Progenitor cell of endocrine pancreas (in vitro differentiated cells): ENCODE data around the gene FSIP2. TPM values are rescaled to one million over a fixed set of nuclear protein-coding genes. Genes with fewer than 3 reads are reported as not detected.
"Not testable (repeated sequence)": the region's sequence is repeated elsewhere in the genome, so short reads cannot be mapped to it uniquely, and the experiment has no call there.

Experiments
- DNase-seq: peaks from one replicate; pipeline ENCODE4 v3.0.0; 2021; ENCODE audit warnings: low spot score; ENCODE audit not compliant: unreplicated experiment
- H3K27ac Mint-ChIP-seq: 2 replicates; pipeline ENCODE4 v1.8.0; 2021; ENCODE audit warnings: mild to moderate bottlenecking, moderate library complexity, mixed read lengths
- H3K27me3 Mint-ChIP-seq: 2 replicates; pipeline ENCODE4 v1.8.0; 2021; ENCODE audit warnings: mixed read lengths
- H3K36me3 Mint-ChIP-seq: 2 replicates; pipeline ENCODE4 v1.8.0; 2022; ENCODE audit warnings: mixed read lengths; ENCODE audit not compliant: insufficient read depth
- H3K4me1 Mint-ChIP-seq: 2 replicates; pipeline ENCODE4 v1.8.0; 2021; ENCODE audit warnings: low read depth, mixed read lengths
- H3K4me3 Mint-ChIP-seq: 2 replicates; pipeline ENCODE4 v1.8.0; 2021; ENCODE audit warnings: low read depth, mild to moderate bottlenecking, moderate library complexity, mixed read lengths
- H3K9me3 Mint-ChIP-seq: 2 replicates; pipeline ENCODE4 v1.8.0; 2021; ENCODE audit warnings: low read depth, mixed read lengths
- CTCF ChIP-seq: fragments of 200-600 bp; sonication (generic); IDR thresholded peaks from one replicate; pipeline ENCODE4 v1.5.0; 2021; ENCODE audit warnings: antibody characterized with exemption, mild to moderate bottlenecking; ENCODE audit not compliant: unreplicated experiment
- total RNA-seq: library from RNA; stranded (reverse); gene quantifications from 2 replicates; pipeline ENCODE4 v1.2.1, GENCODE V29; 2021

The FSIP2 gene
- total RNA-seq, 1 donor from 2014 or later, result 19.4 TPM

GRCh38 chr2:185857691-185858090, 119.1 kb downstream of the FSIP2 start:
- Mint-ChIP-seq H3K27me3 (no peaks in the 10 kb centered on the region), H3K4me3 (no peak overlapping the region), H3K4me1 (peaks cover 6% of the 10 kb centered on the region), H3K9me3 (peaks cover 7% of the 10 kb centered on the region), H3K27ac (no peak overlapping the region), H3K36me3 (peaks cover 1% of the 10 kb centered on the region)
- no peak for DNase-seq
- no peak for TF ChIP-seq CTCF

GRCh38 chr2:185859506-185859905, 120.9 kb downstream of the FSIP2 start:
- peaks cover 9% of the 10 kb centered on the region for H3K9me3 Mint-ChIP-seq
- H3K27ac Mint-ChIP-seq, result no peak overlapping the region
- H3K27me3 Mint-ChIP-seq, result no peaks in the 10 kb centered on the region
- no peak for TF ChIP-seq CTCF
- no peak for DNase-seq
- no peaks in the 10 kb centered on the region for H3K36me3 Mint-ChIP-seq
- H3K4me1 Mint-ChIP-seq, result peaks cover 8% of the 10 kb centered on the region
- H3K4me3 Mint-ChIP-seq, result no peak overlapping the region

GRCh38 chr2:185860321-185860720, 121.7 kb downstream of the FSIP2 start:
- Mint-ChIP-seq H3K4me3 (no peak overlapping the region), H3K27ac (no peak overlapping the region), H3K27me3 (no peaks in the 10 kb centered on the region), H3K9me3 (peaks cover 4% of the 10 kb centered on the region), H3K36me3 (no peaks in the 10 kb centered on the region), H3K4me1 (peaks cover 2% of the 10 kb centered on the region)
- no peak for DNase-seq
- no peak for TF ChIP-seq CTCF

DNA sequence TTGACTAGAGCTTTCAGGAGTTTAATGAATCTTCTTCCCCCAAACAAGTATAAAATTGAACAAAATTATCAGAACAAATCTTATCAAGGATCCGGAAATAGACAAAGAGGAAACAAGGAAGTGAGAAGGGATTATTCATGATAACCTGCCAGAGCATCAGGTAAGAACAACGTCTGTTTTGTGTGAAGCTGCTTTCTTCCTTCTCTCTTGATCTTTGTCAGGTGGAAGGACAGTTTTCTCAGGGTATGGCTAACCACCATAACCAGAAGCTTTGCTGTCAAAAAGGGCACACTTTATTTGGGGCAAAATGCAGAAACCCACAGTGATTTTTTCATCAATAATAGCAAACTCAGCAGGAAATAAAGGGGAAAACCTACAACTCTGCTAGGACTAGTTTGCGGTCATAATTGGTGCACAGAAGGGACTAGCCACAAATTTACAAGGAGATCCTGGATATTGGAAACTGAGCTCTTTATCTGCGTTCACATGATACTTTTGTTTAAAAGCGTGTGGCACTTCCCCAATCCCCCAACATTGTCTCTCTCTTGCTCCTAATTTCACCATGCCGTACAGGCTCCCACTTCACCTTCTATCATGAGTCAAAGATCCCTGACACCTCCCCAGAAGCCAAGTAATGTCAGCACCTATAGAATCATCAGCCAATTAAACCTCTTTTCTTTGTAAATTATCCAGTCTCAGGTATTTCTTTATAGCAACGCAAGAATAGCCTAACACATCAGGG, 124.2 kb downstream of the FSIP2 start:
- Mint-ChIP-seq H3K36me3 (no peaks in the 10 kb centered on the region), H3K9me3 (peaks cover 4% of the 10 kb centered on the region), H3K4me1 (peaks cover 2% of the 10 kb centered on the region), H3K27me3 (no peaks in the 10 kb centered on the region), H3K4me3 (peak overlapping the region; percentile 27), H3K27ac (no peak overlapping the region)
- no peak for DNase-seq
- no peak for TF ChIP-seq CTCF

DNA sequence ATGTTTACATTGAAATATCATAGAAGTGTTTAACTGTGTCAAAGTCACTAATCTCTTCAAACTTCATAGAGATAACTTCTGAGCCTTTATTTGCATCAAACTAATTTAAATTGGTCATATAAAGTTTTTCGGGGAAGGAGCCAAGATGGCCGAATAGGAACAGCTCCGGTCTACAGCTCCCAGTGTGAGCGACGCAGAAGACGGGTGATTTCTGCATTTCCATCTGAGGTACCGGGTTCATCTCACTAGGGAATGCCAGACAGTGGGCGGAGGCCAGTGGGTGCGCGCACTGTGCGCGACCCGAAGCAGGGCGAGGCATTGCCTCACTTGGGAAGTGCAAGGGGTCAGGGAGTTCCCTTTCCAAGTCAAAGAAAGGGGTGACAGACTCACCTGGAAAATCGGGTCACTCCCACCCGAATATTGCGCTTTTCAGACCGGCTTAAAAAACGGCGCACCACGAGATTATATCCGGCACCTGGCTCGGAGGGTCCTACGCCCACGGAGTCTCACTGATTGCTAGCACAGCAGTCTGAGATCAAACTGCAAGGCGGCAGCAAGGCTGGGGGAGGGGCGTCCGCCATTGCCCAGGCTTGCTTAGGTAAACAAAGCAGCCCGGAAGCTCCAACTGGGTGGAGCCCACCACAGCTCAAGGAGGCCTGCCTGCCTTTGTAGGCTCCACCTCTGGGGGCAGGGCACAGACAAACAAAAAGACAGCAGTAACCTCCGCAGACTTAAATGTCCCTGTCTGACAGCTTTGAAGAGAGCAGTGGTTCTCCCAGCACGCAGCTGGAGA, 126.1 kb downstream of the FSIP2 start:
- H3K9me3 Mint-ChIP-seq, H3K4me1 Mint-ChIP-seq, DNase-seq, H3K27me3 Mint-ChIP-seq, H3K36me3 Mint-ChIP-seq: not testable (repeated sequence)
- H3K27ac Mint-ChIP-seq, result peak overlapping the region; percentile 94
- peak overlapping the region; percentile 76 for H3K4me3 Mint-ChIP-seq
